DND-41 (cell line): ENCODE measurements around the gene ARHGEF19.
"Not testable (repeated sequence)": the region's sequence is repeated elsewhere in the genome, so short reads cannot be mapped to it uniquely, and the experiment has no call there.

Experiments
- ATAC-seq: fragments of 200-7000 bp; cut with Tn5 transposase; 3 replicates; pipeline ENCODE4 v1.9.1; 2021; ENCODE audit warnings: low read depth; ENCODE audit not compliant: insufficient read depth
- DNase-seq: peaks from one replicate; pipeline ENCODE4 v3.0.0-alpha.2; 2020
- H2AFZ ChIP-seq: 2 replicates; pipeline ENCODE4 v1.6.0; 2012; ENCODE audit warnings: low read depth, low read length
- H3K27ac ChIP-seq: 2 replicates; pipeline ENCODE4 v1.5.1; 2012; ENCODE audit warnings: low read length, inconsistent platforms
- H3K27me3 ChIP-seq: fragments of 200-600 bp; sonication (generic); 2 replicates; pipeline ENCODE4 v1.6.0; 2012; ENCODE audit warnings: low read length, mild to moderate bottlenecking, inconsistent platforms; ENCODE audit not compliant: insufficient read depth, poor library complexity
- H3K36me3 ChIP-seq: 2 replicates; pipeline ENCODE4 v1.5.1; 2012; ENCODE audit warnings: low read length, inconsistent platforms; ENCODE audit not compliant: insufficient read depth
- H3K4me1 ChIP-seq: 2 replicates; pipeline ENCODE4 v1.5.1; 2012; ENCODE audit warnings: mild to moderate bottlenecking, low read length; ENCODE audit not compliant: insufficient read depth
- H3K4me2 ChIP-seq: 2 replicates; pipeline ENCODE4 v1.6.0; 2012; ENCODE audit warnings: mild to moderate bottlenecking, moderate library complexity, low read length, inconsistent platforms; ENCODE audit not compliant: insufficient read depth
- H3K4me3 ChIP-seq, 2 experiments: fragments of 200-600 bp in 1 of 2; shearing (Covaris generic) in 1 of 2; 2 replicates each; pipeline ENCODE4 v1.5.1; 2012 to 2016; ENCODE audit warnings: inconsistent platforms in 2 of 2, low read length in 2 of 2, mild to moderate bottlenecking in 2 of 2, low read depth in 1 of 2, moderate library complexity in 1 of 2
- H3K79me2 ChIP-seq: 2 replicates; pipeline ENCODE4 v1.6.0; 2012; ENCODE audit warnings: low read length, inconsistent platforms; ENCODE audit not compliant: insufficient read depth
- H3K9ac ChIP-seq: 2 replicates; pipeline ENCODE4 v1.6.0; 2012; ENCODE audit warnings: low read depth, mild to moderate bottlenecking, inconsistent platforms, low read length, moderate library complexity
- H3K9me3 ChIP-seq: 2 replicates; pipeline ENCODE4 v1.5.1; 2012; ENCODE audit warnings: low read length, moderate library complexity, mild to moderate bottlenecking, inconsistent platforms; ENCODE audit not compliant: insufficient read depth, severe bottlenecking
- H4K20me1 ChIP-seq: 2 replicates; pipeline ENCODE4 v1.6.0; 2012; ENCODE audit warnings: low read length; ENCODE audit not compliant: insufficient read depth
- EZH2 ChIP-seq: IDR thresholded peaks from 3 replicates; pipeline ENCODE4 v1.6.1; 2012; ENCODE audit warnings: borderline replicate concordance, low read depth, mild to moderate bottlenecking, moderate library complexity, low read length, inconsistent platforms; ENCODE audit not compliant: severe bottlenecking
- TF ChIP-seq, protein P1 (sequence below): IDR thresholded peaks from 2 replicates; pipeline ENCODE4 v1.5.1; 2012; ENCODE audit warnings: borderline replicate concordance, low read length, moderate library complexity, mild to moderate bottlenecking; ENCODE audit not compliant: poor library complexity, severe bottlenecking; ENCODE audit errors: extremely low read depth

Gene ARHGEF19

DNA sequence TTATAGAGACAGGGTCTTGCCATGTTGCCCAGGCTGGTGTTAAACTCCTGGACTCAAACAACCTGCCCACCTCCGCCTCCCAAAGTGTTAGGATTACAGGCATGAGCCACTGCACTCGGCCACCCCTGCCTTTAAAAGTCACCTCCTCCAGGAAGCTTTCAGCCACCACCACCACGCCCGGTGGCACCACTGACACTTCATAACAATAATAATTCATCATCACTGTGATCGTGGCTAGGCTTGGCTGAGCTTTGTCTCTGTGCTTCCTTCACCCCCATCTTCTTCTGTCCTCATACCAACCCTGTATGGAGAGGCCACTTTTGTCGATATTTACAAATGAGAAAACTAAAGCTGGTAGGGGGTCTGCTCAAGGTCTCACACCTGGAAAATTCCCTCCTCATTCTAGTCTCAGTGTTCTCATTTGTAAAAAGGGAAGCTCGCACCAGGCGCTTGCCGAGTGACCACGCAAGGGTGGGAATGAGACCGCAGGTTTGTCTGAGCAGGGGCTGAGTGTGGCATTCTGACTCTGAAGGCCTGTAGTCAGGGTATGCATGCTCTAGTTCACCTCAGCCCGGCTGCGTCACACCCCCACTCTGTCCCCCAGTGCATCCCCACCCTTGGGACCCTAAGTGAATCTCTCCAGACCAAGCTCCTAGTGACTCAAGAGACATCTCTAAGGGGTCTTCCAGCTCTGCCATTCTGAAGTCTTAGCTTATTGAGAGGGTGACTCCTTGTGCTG, 43.7 kb downstream of the ARHGEF19 start:
- H3K4me1 ChIP-seq = peaks cover 19% of the 10 kb centered on the region
- H3K9ac ChIP-seq = no peak overlapping the region
- peaks cover 23% of the 10 kb centered on the region for H3K27me3 ChIP-seq
- ATAC-seq (no peak), DNase-seq (no peak)
- TF ChIP-seq EZH2 = no peak
- TF ChIP-seq, protein P1, sequence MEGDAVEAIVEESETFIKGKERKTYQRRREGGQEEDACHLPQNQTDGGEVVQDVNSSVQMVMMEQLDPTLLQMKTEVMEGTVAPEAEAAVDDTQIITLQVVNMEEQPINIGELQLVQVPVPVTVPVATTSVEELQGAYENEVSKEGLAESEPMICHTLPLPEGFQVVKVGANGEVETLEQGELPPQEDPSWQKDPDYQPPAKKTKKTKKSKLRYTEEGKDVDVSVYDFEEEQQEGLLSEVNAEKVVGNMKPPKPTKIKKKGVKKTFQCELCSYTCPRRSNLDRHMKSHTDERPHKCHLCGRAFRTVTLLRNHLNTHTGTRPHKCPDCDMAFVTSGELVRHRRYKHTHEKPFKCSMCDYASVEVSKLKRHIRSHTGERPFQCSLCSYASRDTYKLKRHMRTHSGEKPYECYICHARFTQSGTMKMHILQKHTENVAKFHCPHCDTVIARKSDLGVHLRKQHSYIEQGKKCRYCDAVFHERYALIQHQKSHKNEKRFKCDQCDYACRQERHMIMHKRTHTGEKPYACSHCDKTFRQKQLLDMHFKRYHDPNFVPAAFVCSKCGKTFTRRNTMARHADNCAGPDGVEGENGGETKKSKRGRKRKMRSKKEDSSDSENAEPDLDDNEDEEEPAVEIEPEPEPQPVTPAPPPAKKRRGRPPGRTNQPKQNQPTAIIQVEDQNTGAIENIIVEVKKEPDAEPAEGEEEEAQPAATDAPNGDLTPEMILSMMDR = no peak
- H4K20me1 ChIP-seq = peaks cover 40% of the 10 kb centered on the region
- H3K9me3 ChIP-seq = no peaks in the 10 kb centered on the region
- H3K79me2 ChIP-seq = no peaks in the 10 kb centered on the region
- no peak overlapping the region for H3K4me3 ChIP-seq
- H3K36me3 ChIP-seq = no peaks in the 10 kb centered on the region
- H3K27ac ChIP-seq = no peak overlapping the region
- no peak overlapping the region for H2AFZ ChIP-seq
- H3K4me2 ChIP-seq = peak overlapping the region; percentile 56; the same call in 1 of the 2 replicates

DNA sequence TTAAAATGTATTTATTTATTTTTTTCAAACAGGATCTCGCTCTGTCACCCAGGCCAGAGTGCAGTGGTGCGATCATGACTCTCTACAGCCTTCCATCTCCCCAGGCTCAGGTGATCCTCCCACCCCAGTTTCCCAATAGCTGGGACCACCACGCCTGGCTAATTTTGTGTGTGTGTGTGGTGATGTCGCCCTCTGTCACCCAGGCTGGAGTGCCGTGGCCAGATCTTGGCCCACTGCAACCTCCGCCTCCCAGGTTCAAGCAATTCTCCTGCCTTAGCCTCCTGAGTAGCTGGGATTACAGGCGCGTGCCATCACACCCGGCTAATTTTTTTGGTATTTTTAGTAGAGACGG, 44.3 kb downstream of the ARHGEF19 start:
- Histone ChIP-seq H4K20me1 (peaks cover 40% of the 10 kb centered on the region), H3K27me3 (peaks cover 23% of the 10 kb centered on the region), H3K4me2 (peak overlapping the region; percentile 56; the same call in 1 of the 2 replicates), H3K4me1 (peaks cover 19% of the 10 kb centered on the region)
- DNase-seq, ATAC-seq, H3K9me3 ChIP-seq, H2AFZ ChIP-seq, H3K36me3 ChIP-seq, H3K4me3 ChIP-seq, H3K27ac ChIP-seq, H3K79me2 ChIP-seq, H3K9ac ChIP-seq: not testable (repeated sequence)

DNA sequence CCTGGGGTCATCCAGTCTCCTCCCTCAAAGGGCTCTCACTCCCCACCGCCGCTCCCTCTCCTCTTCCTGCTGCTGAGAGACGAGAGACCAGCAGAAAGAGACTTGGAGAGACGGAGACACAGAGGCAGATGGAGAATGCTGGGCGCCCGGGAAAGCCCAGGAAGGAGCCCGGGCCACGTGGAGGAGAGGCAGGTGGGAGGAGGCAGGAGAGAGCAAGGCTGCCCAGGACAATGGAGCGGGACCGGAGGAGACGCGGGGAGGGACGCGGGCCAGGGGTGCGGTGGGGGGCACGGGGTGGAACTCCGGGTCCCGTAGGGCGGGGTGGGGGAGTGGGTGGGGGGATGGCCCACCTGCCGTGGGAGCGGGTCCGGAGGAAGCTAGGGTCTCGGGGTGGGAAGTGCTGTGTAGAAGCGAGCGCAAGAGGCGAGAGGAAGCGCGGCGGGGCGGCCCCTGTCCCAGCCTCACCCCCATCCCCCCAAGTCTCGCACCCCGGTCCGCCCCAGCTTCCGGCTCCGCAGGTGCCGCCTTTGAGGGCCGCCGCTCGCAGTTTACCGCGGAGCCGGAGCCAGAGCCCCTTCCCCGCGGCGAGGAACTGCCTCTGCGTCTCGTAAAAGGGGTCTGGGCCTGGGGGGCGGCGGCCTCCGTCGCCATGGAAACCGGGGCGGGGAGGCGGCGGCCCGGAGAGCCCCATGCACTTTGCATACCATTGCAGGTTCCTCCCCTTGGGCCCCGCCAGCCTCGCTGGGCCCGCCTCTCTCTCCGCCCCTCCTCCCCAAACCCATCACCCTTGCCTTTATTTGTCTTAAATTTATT, 44.9 kb downstream of the ARHGEF19 start:
- peaks cover 23% of the 10 kb centered on the region for H3K27me3 ChIP-seq
- no peak overlapping the region for H3K27ac ChIP-seq
- H3K9ac ChIP-seq = no peak overlapping the region
- peaks cover 41% of the 10 kb centered on the region for H4K20me1 ChIP-seq
- no peak for TF ChIP-seq EZH2
- TF ChIP-seq, protein P1 = no peak
- no peaks in the 10 kb centered on the region for H3K9me3 ChIP-seq
- H3K36me3 ChIP-seq = no peaks in the 10 kb centered on the region
- peak; percentile 82 for DNase-seq
- H2AFZ ChIP-seq = no peak overlapping the region
- peak overlapping the region; percentile 56; the same call in 1 of the 2 replicates for H3K4me2 ChIP-seq
- H3K4me3 ChIP-seq = no peak overlapping the region
- no peaks in the 10 kb centered on the region for H3K79me2 ChIP-seq
- peak; percentile 86 for ATAC-seq
- peaks cover 21% of the 10 kb centered on the region for H3K4me1 ChIP-seq

DNA sequence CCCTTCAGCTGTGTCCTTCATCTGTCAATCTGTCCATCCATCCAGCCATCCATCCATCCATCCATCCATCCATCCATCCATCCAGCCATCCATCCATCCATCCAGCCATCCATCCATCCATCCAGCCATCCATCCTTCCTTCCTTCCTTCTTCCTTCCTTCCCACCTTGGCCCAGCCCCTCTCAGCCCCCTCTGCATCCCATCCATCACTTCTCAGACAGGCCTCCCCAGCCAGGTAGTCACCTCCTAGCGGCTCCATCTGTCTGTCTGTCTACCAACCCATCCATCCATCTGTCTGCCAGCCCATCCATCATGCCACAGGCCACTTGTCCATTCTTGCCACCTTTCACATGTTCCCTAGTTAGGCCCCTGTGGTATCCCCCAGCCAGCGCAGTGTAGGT, 46.3 kb downstream of the ARHGEF19 start:
- peaks cover 35% of the 10 kb centered on the region for H3K4me1 ChIP-seq

More for the DNA sequence above, 46.3 kb downstream of the ARHGEF19 start:
- Histone ChIP-seq H3K4me2 (no peak overlapping the region), H3K79me2 (no peaks in the 10 kb centered on the region), H4K20me1 (peaks cover 48% of the 10 kb centered on the region), H2AFZ (no peak overlapping the region), H3K27ac (no peak overlapping the region), H3K27me3 (peaks cover 32% of the 10 kb centered on the region), H3K4me3 (no peak overlapping the region), H3K36me3 (no peaks in the 10 kb centered on the region), H3K9me3 (no peaks in the 10 kb centered on the region), H3K9ac (no peak overlapping the region)
- DNase-seq (no peak), ATAC-seq (no peak)
- TF ChIP-seq EZH2 = no peak
- TF ChIP-seq, protein P1 = no peak
